ENCODE measurements around the gene DEAF1. TPM values are rescaled to one million over a fixed set of nuclear protein-coding genes. Genes with fewer than 3 reads are reported as not detected.
A peak's percentile ranks its signal among the peaks of the same experiment; 100 is the strongest.

DEAF1 gene
- total and polyA plus RNA-seq, 2 experiments from 2014 or later: 42.6 to 47.8 TPM

- peaks cover 3% of the 10 kb centered on the region; the same call in 1 of the 3 replicates for H3K36me3 Mint-ChIP-seq (ENCODE audit: low read depth)
- TF ChIP-seq REST (IDR thresholded peaks at IDR 0.05; ENCODE audit: unreplicated experiment) (no peak), EZH2phosphoT487 (IDR thresholded peaks at IDR 0.05; ENCODE audit: unreplicated experiment) (no peak), CTCF (conservative IDR thresholded peaks at IDR 0.05; ENCODE audit: low read depth in 2 of 2) (peak; percentile 16 to 55; a peak in 2 of 4 replicates), CREB1 (CRISPR knock-in tag; IDR thresholded peaks at IDR 0.05; ENCODE audit: low read depth) (no peak), ETS1 (IDR thresholded peaks at IDR 0.05) (no peak), JUNB (IDR thresholded peaks at IDR 0.05; ENCODE audit: unreplicated experiment) (no peak), POLR2AphosphoS5 (IDR thresholded peaks at IDR 0.05; ENCODE audit: low read depth) (no peak), EZH2 (IDR thresholded peaks at IDR 0.05; ENCODE audit: low read depth, unreplicated experiment) (no peak), STAT1 (IDR thresholded peaks at IDR 0.05; ENCODE audit: unreplicated experiment) (no peak)
- no peak overlapping the region for H2AFZ ChIP-seq
- peaks cover 30% of the 10 kb centered on the region for H3K27me3 ChIP-seq (ENCODE audit: insufficient read depth)
- peaks cover 4% of the 10 kb centered on the region; the same call in 1 of the 2 replicates for H3K4me1 ChIP-seq (ENCODE audit: insufficient read depth)
- H3K4me1 Mint-ChIP-seq: peaks cover 21% of the 10 kb centered on the region
- no peak overlapping the region for H3K4me3 ChIP-seq
- no peak overlapping the region for H3K4me2 ChIP-seq
- H3K36me3 ChIP-seq (ENCODE audit: insufficient read depth): no peaks in the 10 kb centered on the region
- H3K27me3 Mint-ChIP-seq (ENCODE audit: insufficient read depth, low read depth, poor library complexity): peaks cover 29% of the 10 kb centered on the region
- DNase-seq (ENCODE audit: low spot score) (no peak), ATAC-seq (peak; percentile 21)
- H3K79me2 ChIP-seq (replicated peaks; ENCODE audit: insufficient read depth): no peaks in the 10 kb centered on the region
- H3K9me3 Mint-ChIP-seq: peaks cover 15% of the 10 kb centered on the region
- H3F3A ChIP-seq (replicated peaks; ENCODE audit: low read depth): 0 out of 2 replicates have a peak, but pooled peaks cover 9% of the 10 kb centered on the region
- peak overlapping the region; percentile 66; the same call in 1 of the 3 replicates for H3K4me3 Mint-ChIP-seq
- H3K27ac ChIP-seq (ENCODE audit: low read depth): no peak overlapping the region
- no peak overlapping the region for H3K27ac Mint-ChIP-seq
- H3K9me2 ChIP-seq (ENCODE audit: insufficient read depth): no peaks in the 10 kb centered on the region
- H4K20me1 ChIP-seq (replicated peaks; ENCODE audit: insufficient read depth): no peaks in the 10 kb centered on the region
Measured at GRCh38 chr11:629237-629583, 65.8 kb downstream of the DEAF1 start.

GRCh38 chr11:628056-628455 lies 67.0 kb downstream of the DEAF1 start:
- H3K36me3 ChIP-seq (ENCODE audit: insufficient read depth): no peaks in the 10 kb centered on the region
- H3K79me2 ChIP-seq (replicated peaks; ENCODE audit: insufficient read depth): no peaks in the 10 kb centered on the region
- H2AFZ ChIP-seq: no peak overlapping the region
- ATAC-seq (no peak), DNase-seq (ENCODE audit: low spot score) (no peak)
- H3K4me2 ChIP-seq: no peak overlapping the region
- no peaks in the 10 kb centered on the region for H3K9me2 ChIP-seq (ENCODE audit: insufficient read depth)
- Mint-ChIP-seq H3K4me3 (peak overlapping the region; percentile 66), H3K36me3 (ENCODE audit: low read depth) (peaks cover 3% of the 10 kb centered on the region; the same call in 1 of the 3 replicates), H3K4me1 (peaks cover 21% of the 10 kb centered on the region), H3K9me3 (peaks cover 15% of the 10 kb centered on the region), H3K27ac (no peak overlapping the region), H3K27me3 (ENCODE audit: insufficient read depth, low read depth, poor library complexity) (peaks cover 33% of the 10 kb centered on the region)
- H3K4me1 ChIP-seq (ENCODE audit: insufficient read depth): peaks cover 4% of the 10 kb centered on the region; the same call in 1 of the 2 replicates
- 0 out of 2 replicates have a peak, but pooled peaks cover 9% of the 10 kb centered on the region for H3F3A ChIP-seq (replicated peaks; ENCODE audit: low read depth)
- H4K20me1 ChIP-seq (replicated peaks; ENCODE audit: insufficient read depth): no peaks in the 10 kb centered on the region
- H3K27ac ChIP-seq (ENCODE audit: low read depth): no peak overlapping the region
- no peak overlapping the region for H3K4me3 ChIP-seq
- H3K27me3 ChIP-seq (ENCODE audit: insufficient read depth): peaks cover 28% of the 10 kb centered on the region
- TF ChIP-seq EZH2phosphoT487 (IDR thresholded peaks at IDR 0.05; ENCODE audit: unreplicated experiment): no peak
- no peak for TF ChIP-seq CREB1 (CRISPR knock-in tag; IDR thresholded peaks at IDR 0.05; ENCODE audit: low read depth)

Measured in GM23338 (cell line).